ENCODE measurements around the gene SUPT3H.

The SUPT3H gene

GRCh38 chr6:45098256-45098655 lies 279.5 kb downstream of the SUPT3H start:
- Histone ChIP-seq H3K36me3 (ENCODE audit: control insufficient read depth, low read depth, low read length) (no peaks in the 10 kb centered on the region), H3K27me3 (ENCODE audit: control insufficient read depth, insufficient read depth, low read length) (no peaks in the 10 kb centered on the region), H3K9me3 (ENCODE audit: control insufficient read depth, low read depth, low read length) (no peaks in the 10 kb centered on the region), H3K4me3 (ENCODE audit: low read length) (no peak overlapping the region), H3K9ac (ENCODE audit: low read length) (no peak overlapping the region), H3K27ac (ENCODE audit: low read length) (no peak overlapping the region), H3K4me1 (ENCODE audit: control insufficient read depth, low read depth, low read length) (no peaks in the 10 kb centered on the region)

GRCh38 chr6:45094831-45095230 lies 282.9 kb downstream of the SUPT3H start:
- no peak overlapping the region for H3K27ac ChIP-seq (ENCODE audit: low read length)
- H3K4me3 ChIP-seq (ENCODE audit: low read length): no peak overlapping the region
- no peaks in the 10 kb centered on the region for H3K36me3 ChIP-seq (ENCODE audit: control insufficient read depth, low read depth, low read length)
- no peaks in the 10 kb centered on the region for H3K9me3 ChIP-seq (ENCODE audit: control insufficient read depth, low read depth, low read length)
- H3K9ac ChIP-seq (ENCODE audit: low read length): no peak overlapping the region
- no peaks in the 10 kb centered on the region for H3K27me3 ChIP-seq (ENCODE audit: control insufficient read depth, insufficient read depth, low read length)
- H3K4me1 ChIP-seq (ENCODE audit: control insufficient read depth, low read depth, low read length): no peaks in the 10 kb centered on the region

- H3K4me3 ChIP-seq (ENCODE audit: low read length): no peak overlapping the region
- no peaks in the 10 kb centered on the region for H3K36me3 ChIP-seq (ENCODE audit: control insufficient read depth, low read depth, low read length)
- H3K9ac ChIP-seq (ENCODE audit: low read length): no peak overlapping the region
- no peaks in the 10 kb centered on the region for H3K27me3 ChIP-seq (ENCODE audit: control insufficient read depth, insufficient read depth, low read length)
- no peaks in the 10 kb centered on the region for H3K4me1 ChIP-seq (ENCODE audit: control insufficient read depth, low read depth, low read length)
- H3K9me3 ChIP-seq (ENCODE audit: control insufficient read depth, low read depth, low read length): no peaks in the 10 kb centered on the region
- no peak overlapping the region for H3K27ac ChIP-seq (ENCODE audit: low read length)
Observed at GRCh38 chr6:45092135-45092534, 285.6 kb downstream of the SUPT3H start.

DNA sequence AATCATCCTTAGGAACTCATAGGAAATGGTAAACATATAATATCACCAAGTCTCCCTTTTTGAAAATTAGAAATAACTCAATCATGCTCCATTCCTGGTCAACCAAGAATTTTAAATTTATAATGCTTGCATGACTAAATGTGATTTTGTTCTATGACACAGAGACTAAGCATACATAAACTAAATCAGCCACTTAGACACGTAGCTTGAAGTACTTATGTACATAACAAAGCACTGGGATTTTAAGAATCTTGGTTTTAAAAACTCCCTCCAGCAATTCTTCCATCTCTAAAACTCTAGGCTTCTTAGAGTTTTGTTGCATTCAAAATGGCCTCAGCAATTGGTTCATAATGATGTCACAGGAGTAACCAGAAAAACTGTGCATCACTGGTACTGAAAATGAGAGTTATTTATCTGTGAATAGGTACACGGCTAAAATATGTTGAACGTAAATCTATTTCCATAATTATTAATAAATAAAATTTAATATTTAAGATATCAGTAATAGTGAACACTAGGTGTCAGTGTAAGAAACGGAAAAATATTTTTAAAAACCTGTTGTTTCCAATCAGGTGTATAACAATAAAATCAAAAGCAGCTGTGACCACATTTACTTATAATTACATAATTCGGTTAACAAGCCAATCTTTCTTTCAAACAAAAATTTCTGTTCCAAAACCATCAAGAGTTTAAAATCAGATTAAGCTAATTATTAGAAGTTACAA lies 291.2 kb downstream of the SUPT3H start:
- no peak overlapping the region for H3K27ac ChIP-seq (ENCODE audit: low read length)
- H3K27me3 ChIP-seq (ENCODE audit: control insufficient read depth, insufficient read depth, low read length): no peaks in the 10 kb centered on the region
- H3K9me3 ChIP-seq (ENCODE audit: control insufficient read depth, low read depth, low read length): no peaks in the 10 kb centered on the region
- H3K9ac ChIP-seq (ENCODE audit: low read length): no peak overlapping the region
- H3K4me1 ChIP-seq (ENCODE audit: control insufficient read depth, low read depth, low read length): no peaks in the 10 kb centered on the region
- no peaks in the 10 kb centered on the region for H3K36me3 ChIP-seq (ENCODE audit: control insufficient read depth, low read depth, low read length)
- no peak overlapping the region for H3K4me3 ChIP-seq (ENCODE audit: low read length)

GRCh38 chr6:45084257-45084656 lies 293.5 kb downstream of the SUPT3H start:
- Histone ChIP-seq H3K9me3 (ENCODE audit: control insufficient read depth, low read depth, low read length) (no peaks in the 10 kb centered on the region), H3K27ac (ENCODE audit: low read length) (no peak overlapping the region), H3K9ac (ENCODE audit: low read length) (no peak overlapping the region), H3K4me1 (ENCODE audit: control insufficient read depth, low read depth, low read length) (no peaks in the 10 kb centered on the region), H3K27me3 (ENCODE audit: control insufficient read depth, insufficient read depth, low read length) (no peaks in the 10 kb centered on the region), H3K4me3 (ENCODE audit: low read length) (no peak overlapping the region), H3K36me3 (ENCODE audit: control insufficient read depth, low read depth, low read length) (no peaks in the 10 kb centered on the region)

GRCh38 chr6:45082091-45082490 lies 295.6 kb downstream of the SUPT3H start:
- no peaks in the 10 kb centered on the region for H3K36me3 ChIP-seq (ENCODE audit: control insufficient read depth, low read depth, low read length)
- no peaks in the 10 kb centered on the region for H3K4me1 ChIP-seq (ENCODE audit: control insufficient read depth, low read depth, low read length)
- H3K9ac ChIP-seq (ENCODE audit: low read length): no peak overlapping the region
- no peaks in the 10 kb centered on the region for H3K27me3 ChIP-seq (ENCODE audit: control insufficient read depth, insufficient read depth, low read length)
- H3K4me3 ChIP-seq (ENCODE audit: low read length): no peak overlapping the region
- no peak overlapping the region for H3K27ac ChIP-seq (ENCODE audit: low read length)
- no peaks in the 10 kb centered on the region for H3K9me3 ChIP-seq (ENCODE audit: control insufficient read depth, low read depth, low read length)

- Histone ChIP-seq H3K27ac (ENCODE audit: low read length) (no peak overlapping the region), H3K9ac (ENCODE audit: low read length) (no peak overlapping the region), H3K4me1 (ENCODE audit: control insufficient read depth, low read depth, low read length) (no peaks in the 10 kb centered on the region), H3K36me3 (ENCODE audit: control insufficient read depth, low read depth, low read length) (no peaks in the 10 kb centered on the region), H3K9me3 (ENCODE audit: control insufficient read depth, low read depth, low read length) (no peaks in the 10 kb centered on the region), H3K4me3 (ENCODE audit: low read length) (no peak overlapping the region), H3K27me3 (ENCODE audit: control insufficient read depth, insufficient read depth, low read length) (no peaks in the 10 kb centered on the region)
Observed at GRCh38 chr6:45081634-45082033, 296.1 kb downstream of the SUPT3H start.

- H3K27ac ChIP-seq (ENCODE audit: low read length): no peak overlapping the region
- no peak overlapping the region for H3K9ac ChIP-seq (ENCODE audit: low read length)
- no peaks in the 10 kb centered on the region for H3K36me3 ChIP-seq (ENCODE audit: control insufficient read depth, low read depth, low read length)
- no peaks in the 10 kb centered on the region for H3K9me3 ChIP-seq (ENCODE audit: control insufficient read depth, low read depth, low read length)
- H3K27me3 ChIP-seq (ENCODE audit: control insufficient read depth, insufficient read depth, low read length): no peaks in the 10 kb centered on the region
- no peak overlapping the region for H3K4me3 ChIP-seq (ENCODE audit: low read length)
- no peaks in the 10 kb centered on the region for H3K4me1 ChIP-seq (ENCODE audit: control insufficient read depth, low read depth, low read length)
Observed at GRCh38 chr6:45078432-45078831, 299.3 kb downstream of the SUPT3H start.

- Histone ChIP-seq H3K9me3 (ENCODE audit: control insufficient read depth, low read depth, low read length) (no peaks in the 10 kb centered on the region), H3K27ac (ENCODE audit: low read length) (no peak overlapping the region)
Observed at GRCh38 chr6:45076217-45076930, 301.4 kb downstream of the SUPT3H start.

DNA sequence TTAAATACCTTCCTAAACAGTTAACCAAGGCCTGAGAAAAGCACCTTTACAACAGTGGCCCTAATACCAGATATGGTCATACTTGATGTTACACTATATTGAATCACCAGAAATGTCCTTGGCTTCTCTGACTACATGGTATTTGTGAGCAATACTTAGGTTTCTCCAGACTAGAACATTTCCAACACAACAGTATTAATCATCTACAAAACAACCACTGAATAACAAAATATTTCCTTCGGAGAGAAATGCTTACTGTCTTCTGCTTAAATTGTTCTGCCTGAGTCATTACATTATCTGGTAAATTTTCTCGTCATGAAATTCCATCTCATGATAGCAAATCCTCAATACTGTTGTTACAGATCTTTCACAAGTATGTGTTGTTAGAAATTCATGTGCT lies 302.5 kb downstream of the SUPT3H start:
- no peak overlapping the region for H3K9ac ChIP-seq (ENCODE audit: low read length)
- no peak overlapping the region for H3K4me3 ChIP-seq (ENCODE audit: low read length)
- no peaks in the 10 kb centered on the region for H3K27me3 ChIP-seq (ENCODE audit: control insufficient read depth, insufficient read depth, low read length)
- H3K9me3 ChIP-seq (ENCODE audit: control insufficient read depth, low read depth, low read length): no peaks in the 10 kb centered on the region
- peaks cover 6% of the 10 kb centered on the region for H3K4me1 ChIP-seq (ENCODE audit: control insufficient read depth, low read depth, low read length)
- no peak overlapping the region for H3K27ac ChIP-seq (ENCODE audit: low read length)
- H3K36me3 ChIP-seq (ENCODE audit: control insufficient read depth, low read depth, low read length): no peaks in the 10 kb centered on the region

More at GRCh38 chr6:45076217-45076930, 301.4 kb downstream of the SUPT3H start:
- no peak overlapping the region for H3K4me3 ChIP-seq (ENCODE audit: low read length)
- no peaks in the 10 kb centered on the region for H3K36me3 ChIP-seq (ENCODE audit: control insufficient read depth, low read depth, low read length)
- H3K9ac ChIP-seq (ENCODE audit: low read length): no peak overlapping the region
- peaks cover 6% of the 10 kb centered on the region for H3K4me1 ChIP-seq (ENCODE audit: control insufficient read depth, low read depth, low read length)
- no peaks in the 10 kb centered on the region for H3K27me3 ChIP-seq (ENCODE audit: control insufficient read depth, insufficient read depth, low read length)

- no peak overlapping the region for H3K9ac ChIP-seq (ENCODE audit: low read length)
Observed at GRCh38 chr6:45074439-45074838, 303.3 kb downstream of the SUPT3H start.

DNA sequence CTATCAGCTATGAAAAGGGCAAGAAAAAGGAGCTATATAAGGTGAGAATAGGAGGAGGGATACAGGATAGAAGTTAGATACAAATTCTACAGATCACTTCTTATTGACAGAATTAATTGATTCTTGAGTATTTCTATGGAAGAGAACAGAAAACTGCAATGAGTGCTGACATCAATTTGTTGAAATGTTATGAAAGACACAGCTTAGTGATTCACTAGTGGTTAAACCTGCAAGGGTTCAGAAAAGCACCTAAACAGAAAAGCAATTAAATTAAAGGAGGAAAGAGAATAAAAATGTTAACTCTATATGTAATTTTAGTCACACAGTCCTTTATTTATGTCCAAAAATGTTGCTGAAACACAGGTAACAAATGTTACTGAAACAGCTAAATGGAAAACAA lies 304.0 kb downstream of the SUPT3H start:
- Histone ChIP-seq H3K27ac (ENCODE audit: low read length) (no peak overlapping the region), H3K4me1 (ENCODE audit: control insufficient read depth, low read depth, low read length) (peaks cover 6% of the 10 kb centered on the region), H3K27me3 (ENCODE audit: control insufficient read depth, insufficient read depth, low read length) (no peaks in the 10 kb centered on the region), H3K36me3 (ENCODE audit: control insufficient read depth, low read depth, low read length) (no peaks in the 10 kb centered on the region), H3K9ac (ENCODE audit: low read length) (no peak overlapping the region), H3K4me3 (ENCODE audit: low read length) (no peak overlapping the region), H3K9me3 (ENCODE audit: control insufficient read depth, low read depth, low read length) (no peaks in the 10 kb centered on the region)

More at GRCh38 chr6:45074439-45074838, 303.3 kb downstream of the SUPT3H start:
- H3K27me3 ChIP-seq (ENCODE audit: control insufficient read depth, insufficient read depth, low read length): no peaks in the 10 kb centered on the region
- no peak overlapping the region for H3K27ac ChIP-seq (ENCODE audit: low read length)
- no peaks in the 10 kb centered on the region for H3K36me3 ChIP-seq (ENCODE audit: control insufficient read depth, low read depth, low read length)
- no peaks in the 10 kb centered on the region for H3K9me3 ChIP-seq (ENCODE audit: control insufficient read depth, low read depth, low read length)
- H3K4me3 ChIP-seq (ENCODE audit: low read length): no peak overlapping the region
- H3K4me1 ChIP-seq (ENCODE audit: control insufficient read depth, low read depth, low read length): peaks cover 6% of the 10 kb centered on the region

All from iPS-18a (cell line).